ENCODE results near the gene ARHGAP28. TPM values are rescaled to one million over a fixed set of nuclear protein-coding genes. Genes with fewer than 3 reads are reported as not detected.

ARHGAP28 gene
- total RNA-seq, 1 experiment from 2014 or later = 9.2 TPM

DNA sequence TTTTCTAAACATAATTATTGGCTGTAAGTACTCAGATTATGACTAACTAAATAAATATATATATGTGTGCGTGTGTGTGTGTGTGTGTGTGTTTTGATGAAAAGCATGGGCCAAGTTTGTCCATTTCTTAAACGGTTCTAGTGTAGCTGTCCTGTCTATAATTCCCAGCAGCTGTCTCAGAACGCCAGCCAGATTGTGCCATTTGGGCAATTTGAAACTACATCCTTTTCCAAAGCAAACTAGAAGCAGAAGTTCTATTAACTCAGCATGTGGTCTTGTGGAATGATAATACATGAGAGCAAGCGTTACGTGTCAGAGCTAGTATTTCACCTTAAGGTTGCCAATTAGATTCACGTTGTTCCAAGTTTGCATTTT lies 1.7 kb downstream of the ARHGAP28 start:
- peaks cover 9% of the 10 kb centered on the region; the same call in 1 of the 2 replicates for H3K4me1 ChIP-seq (ENCODE audit: insufficient read depth, low read length)
- no peaks in the 10 kb centered on the region for H3K36me3 Mint-ChIP-seq (ENCODE audit: insufficient read depth in 1 of 3, low read depth in 3 of 3)
- no peaks in the 10 kb centered on the region for H3K27me3 ChIP-seq (ENCODE audit: insufficient read depth, low read length)
- H4K5ac ChIP-seq (ENCODE audit: insufficient read length, low read depth, low read length) = no peak overlapping the region
- H3K9ac ChIP-seq (ENCODE audit: extremely low read depth, insufficient read length, low read length) = no peak overlapping the region
- H3K14ac ChIP-seq (ENCODE audit: insufficient read depth, low read length) = no peak overlapping the region
- no peak overlapping the region for H3T11ph ChIP-seq (ENCODE audit: low read length)
- H3K27ac Mint-ChIP-seq = 0 out of 7 replicates have a peak overlapping the region, but pooled peaks of 1 of the 3 experiments have one; percentile 71
- H2BK12ac ChIP-seq (ENCODE audit: insufficient read length, low read depth, low read length) = no peak overlapping the region
- no peak overlapping the region for H3K56ac ChIP-seq (ENCODE audit: insufficient read length, low read depth, low read length)
- WGBS (ENCODE audit: extremely low coverage, insufficient read length, low lambda C conversion rate) = no CpG with 5 or more reads among the region's 6 CpGs
- H3K4me2 ChIP-seq (ENCODE audit: insufficient read depth, insufficient read length, low read length) = peak overlapping the region; percentile 35
- no peak overlapping the region for H2BK120ac ChIP-seq (ENCODE audit: low read depth, low read length, poor library complexity, severe bottlenecking)
- no peak overlapping the region for H4K91ac ChIP-seq (ENCODE audit: insufficient read length, low read depth, low read length)
- no peak overlapping the region for H3K18ac ChIP-seq (ENCODE audit: insufficient read length, low read depth, low read length)
- no peaks in the 10 kb centered on the region for H3K79me1 ChIP-seq (ENCODE audit: insufficient read depth, low read depth, low read length, poor library complexity, severe bottlenecking)
- H3K23me2 ChIP-seq (ENCODE audit: insufficient read length, low read depth, low read length, poor library complexity, severe bottlenecking) = peaks cover 3% of the 10 kb centered on the region
- no peak overlapping the region for H2AK5ac ChIP-seq (ENCODE audit: insufficient read length, low read length)
- H3K79me2 ChIP-seq (ENCODE audit: insufficient read depth, low read length) = no peaks in the 10 kb centered on the region
- DNase-seq = no peak
- H3K23ac ChIP-seq (ENCODE audit: insufficient read length, low read depth, low read length) = no peak overlapping the region
- peak overlapping the region in 1 of 2 experiments; percentile 91; a peak in 2 of 5 replicates for H3K4me3 Mint-ChIP-seq
- H2BK20ac ChIP-seq (ENCODE audit: low read depth, low read length, poor library complexity, severe bottlenecking) = no peak overlapping the region
- H4K8ac ChIP-seq (replicated peaks; ENCODE audit: insufficient read length, low read depth, low read length) = no peak overlapping the region
- H3K9me3 Mint-ChIP-seq = peaks cover 0 to 2% of the 10 kb centered on the region in 2 experiments; a peak in 1 of 5 replicates
- H2BK15ac ChIP-seq (ENCODE audit: low read depth, low read length) = no peak overlapping the region
- H2BK5ac ChIP-seq (ENCODE audit: insufficient read length, low read length) = no peak overlapping the region
- no peaks in the 10 kb centered on the region for H4K20me1 ChIP-seq (ENCODE audit: control insufficient read depth, insufficient read depth, insufficient read length)
- TF ChIP-seq, protein P1, sequence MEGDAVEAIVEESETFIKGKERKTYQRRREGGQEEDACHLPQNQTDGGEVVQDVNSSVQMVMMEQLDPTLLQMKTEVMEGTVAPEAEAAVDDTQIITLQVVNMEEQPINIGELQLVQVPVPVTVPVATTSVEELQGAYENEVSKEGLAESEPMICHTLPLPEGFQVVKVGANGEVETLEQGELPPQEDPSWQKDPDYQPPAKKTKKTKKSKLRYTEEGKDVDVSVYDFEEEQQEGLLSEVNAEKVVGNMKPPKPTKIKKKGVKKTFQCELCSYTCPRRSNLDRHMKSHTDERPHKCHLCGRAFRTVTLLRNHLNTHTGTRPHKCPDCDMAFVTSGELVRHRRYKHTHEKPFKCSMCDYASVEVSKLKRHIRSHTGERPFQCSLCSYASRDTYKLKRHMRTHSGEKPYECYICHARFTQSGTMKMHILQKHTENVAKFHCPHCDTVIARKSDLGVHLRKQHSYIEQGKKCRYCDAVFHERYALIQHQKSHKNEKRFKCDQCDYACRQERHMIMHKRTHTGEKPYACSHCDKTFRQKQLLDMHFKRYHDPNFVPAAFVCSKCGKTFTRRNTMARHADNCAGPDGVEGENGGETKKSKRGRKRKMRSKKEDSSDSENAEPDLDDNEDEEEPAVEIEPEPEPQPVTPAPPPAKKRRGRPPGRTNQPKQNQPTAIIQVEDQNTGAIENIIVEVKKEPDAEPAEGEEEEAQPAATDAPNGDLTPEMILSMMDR (conservative IDR thresholded peaks at IDR 0.05) = no peak
- no peaks in the 10 kb centered on the region for H3K27me3 Mint-ChIP-seq (ENCODE audit: low read depth)
- no peaks in the 10 kb centered on the region for H3K9me3 ChIP-seq (ENCODE audit: control insufficient read depth, low read depth, low read length)
- no peak overlapping the region for H2AFZ ChIP-seq (ENCODE audit: low read length)
- H3K4ac ChIP-seq (ENCODE audit: low read depth, low read length) = no peak overlapping the region
- H3K27ac ChIP-seq (ENCODE audit: insufficient read length, low read depth, low read length) = no peak overlapping the region
- peaks cover 59 to 60% of the 10 kb centered on the region in 2 experiments for H3K4me1 Mint-ChIP-seq
